K562 (cell line): ENCODE data around the gene IKZF4. TPM values are rescaled to one million over a fixed set of nuclear protein-coding genes. Genes with fewer than 3 reads are reported as not detected.

Source experiments
- ATAC-seq: fragments of 200-7000 bp; cut with Tn5 transposase; 3 replicates; pipeline ENCODE4 v1.9.1; 2020; ENCODE audit warnings: moderate library complexity
- BruUV-seq: library from RNA; stranded (reverse); fragments of 400-500 nt; replicated peaks from 2 replicates; lab custom pipeline; 2021; lab: Mats Ljungman, UMichigan
- CTCF ChIA-PET: fragments of 300-600 bp; formaldehyde crosslinking; extraction: SDS; loops from one replicate; lab custom pipeline; 2021; ENCODE audit warnings: low intra/inter-chr PET ratio; lab: Yijun Ruan, JAX
- POLR2A ChIA-PET: fragments of 300-600, 350-650 bp; sonication (Branson Sonifier 250); formaldehyde crosslinking; extraction: SDS; loops from one replicate; lab custom pipeline; 2021; ENCODE audit warnings: antibody characterized with exemption, inconsistent platforms; lab: Yijun Ruan, JAX
- DNase-seq, 4 experiments: peaks; one replicate each; pipeline versions ENCODE4 v3.0.0 to v3.0.0-alpha.2; 2011 to 2018; ENCODE audit warnings: low spot score in 3 of 4, mixed read lengths in 3 of 4; ENCODE audit errors: extremely low read depth in 1 of 4
- FAIRE-seq: peaks from 2 replicates; lab custom pipeline; 2011; peaks lifted over from hg19 to GRCh38; lab: Jason Lieb, UNC
- H2AFZ ChIP-seq: 2 replicates; pipeline ENCODE4 v1.6.0; 2011; ENCODE audit warnings: low read depth, low read length, control low read depth, inconsistent platforms
- H3K27ac ChIP-seq: fragments of 200-600 bp; 3 replicates; pipeline ENCODE4 v1.8.0; 2011; ENCODE audit warnings: low read depth, mild to moderate bottlenecking, control low read depth, inconsistent platforms, low read length, moderate library complexity, mixed read lengths; ENCODE audit errors: extremely low read depth
- H3K27me3 ChIP-seq, 2 experiments: fragments of 300-600 bp in 1 of 2; 2 replicates in 1 of 2; 3 replicates in 1 of 2; pipeline versions ENCODE4 v1.6.0 to v1.8.0; 2011; ENCODE audit warnings: inconsistent platforms in 2 of 2, low read length in 2 of 2, mild to moderate bottlenecking in 1 of 2, mixed read lengths in 1 of 2, moderate library complexity in 1 of 2; ENCODE audit not compliant: control insufficient read depth in 2 of 2, insufficient read depth in 2 of 2
- H3K36me3 ChIP-seq: fragments of 300-600 bp; 3 replicates; pipeline ENCODE4 v1.8.0; 2011; ENCODE audit warnings: mild to moderate bottlenecking, low read length, inconsistent platforms; ENCODE audit not compliant: control insufficient read depth, insufficient read depth
- H3K4me1 ChIP-seq, 2 experiments: fragments of 200-600 bp in 1 of 2; replicated peaks in 1 of 2; 2 replicates in 1 of 2; 3 replicates in 1 of 2; pipeline versions ENCODE4 v1.5.1 to v1.8.0; 2011; ENCODE audit warnings: inconsistent platforms in 2 of 2, low read length in 2 of 2, mild to moderate bottlenecking in 1 of 2, mixed read lengths in 1 of 2, moderate library complexity in 1 of 2; ENCODE audit not compliant: control insufficient read depth in 2 of 2, insufficient read depth in 2 of 2
- H3K4me2 ChIP-seq: 2 replicates; pipeline ENCODE4 v1.6.1; 2011; ENCODE audit warnings: low read length, control low read depth, inconsistent platforms, mixed read lengths; ENCODE audit not compliant: insufficient read depth
- H3K4me3 ChIP-seq: fragments of 200-600 bp; sonication (generic), shearing (Covaris generic); 2 replicates; pipeline ENCODE4 v1.5.1; 2016; ENCODE audit warnings: control low read depth, inconsistent platforms
- H3K79me2 ChIP-seq: fragments of 200-600 bp; 3 replicates; pipeline ENCODE4 v1.8.0; 2011; ENCODE audit warnings: low read length, inconsistent platforms; ENCODE audit not compliant: control insufficient read depth, insufficient read depth
- H3K9ac ChIP-seq, 2 experiments: 2 replicates each; pipeline versions ENCODE4 v1.6.0 to v1.6.1; 2011; ENCODE audit warnings: low read depth in 2 of 2, low read length in 2 of 2, control low read depth in 1 of 2, inconsistent platforms in 1 of 2, mild to moderate bottlenecking in 1 of 2, mixed read lengths in 1 of 2; ENCODE audit not compliant: insufficient read depth in 1 of 2
- H3K9me1 ChIP-seq: one replicate; pipeline ENCODE4 v1.6.0; 2011; ENCODE audit warnings: inconsistent platforms, mild to moderate bottlenecking, low read length, moderate library complexity; ENCODE audit not compliant: control insufficient read depth, insufficient read depth
- H3K9me3 ChIP-seq: replicated peaks from 2 replicates; pipeline ENCODE4 v1.5.1; 2011; ENCODE audit warnings: low read depth, low read length, inconsistent platforms; ENCODE audit not compliant: control insufficient read depth, insufficient read depth
- H4K20me1 ChIP-seq: replicated peaks from 2 replicates; pipeline ENCODE4 v1.6.1; 2011; ENCODE audit warnings: low read length, inconsistent platforms, mixed read lengths; ENCODE audit not compliant: control insufficient read depth, insufficient read depth
- ADNP ChIP-seq: fragments of 200-800 bp; sonication (Bioruptor generic); IDR thresholded peaks from 2 replicates; pipeline ENCODE4 v1.6.1; 2016; ENCODE audit warnings: missing genetic modification characterization, missing compliant biosample characterization
- ETV1 ChIP-seq: fragments of 450-650 bp; conservative IDR thresholded peaks from 2 replicates; pipeline ENCODE4 v1.6.1; 2016; ENCODE audit warnings: missing genetic modification characterization, control low read depth, low read depth, missing compliant biosample characterization
- FOXO4 ChIP-seq: fragments of 450-650 bp; formaldehyde crosslinking; IDR thresholded peaks from 2 replicates; pipeline ENCODE4 v1.4.0; 2020; ENCODE audit warnings: mild to moderate bottlenecking, moderate library complexity
- IRF1 ChIP-seq: sonication (generic); formaldehyde crosslinking; IDR thresholded peaks from 2 replicates; pipeline ENCODE4 v1.8.0; 2022; ENCODE audit warnings: missing genetic modification reagents, mild to moderate bottlenecking, borderline replicate concordance
- NBN ChIP-seq: fragments of 450-650 bp; IDR thresholded peaks from 2 replicates; pipeline ENCODE4 v1.6.1; 2016; ENCODE audit warnings: low read depth, mild to moderate bottlenecking
- SMARCA4 ChIP-seq: fragments of 450-650 bp; IDR thresholded peaks from 2 replicates; pipeline ENCODE4 v1.6.1; 2016
- TAF15 ChIP-seq: fragments of 200-400 bp; formaldehyde crosslinking; IDR thresholded peaks from 2 replicates; pipeline ENCODE4 v1.6.1; 2017; ENCODE audit warnings: mild to moderate bottlenecking, low read depth, low read length, moderate library complexity
- WGBS: fragments of 100-300 bp; shearing (Covaris generic); methylation state at CpG from one replicate; pipeline ENCODE4 v1.1.6; 2016; ENCODE audit warnings: low coverage, mixed read lengths; ENCODE audit not compliant: insufficient coverage; ENCODE audit errors: missing lambda C conversion rate; 5-methylcytosine and 5-hydroxymethylcytosine counted together
- in situ Hi-C: fragments of 300-500 bp; cut with MboI; formaldehyde crosslinking; loops from 4 replicates; pipeline ENCODE4 v1.15.0; 2018; ENCODE audit warnings: inconsistent platforms, mixed read lengths
- intact Hi-C: fragments of 100-400 bp; cut with micrococcal nuclease; formaldehyde crosslinking; loops from 2 replicates; pipeline ENCODE4 v1.14.2; 2022
- polyA plus RNA-seq, 8 experiments: library from polyadenylated mRNA; depleted of rRNA in 4 of 8; stranded (reverse) in 5 of 8; unstranded in 3 of 8; fragments of >200 nt; fragmentation: Nextera tagmentation in 2 of 8; fragmentation: Illumina TruSeq in 1 of 8; extraction: Ambion mirVana in 2 of 8; extraction: Trizol in 1 of 8; gene quantifications; 2 replicates each; pipeline versions ENCODE4 v1.2.1 to v1.2.3, GENCODE V29; 2011 to 2014; ENCODE audit warnings: inconsistent platforms in 1 of 8, missing spikeins in 1 of 8
- total RNA-seq, 7 experiments: library from RNA; depleted of rRNA in 6 of 7; stranded (reverse); fragments of >200 nt in 6 of 7; fragmentation: Illumina TruSeq in 2 of 7; extraction: Trizol in 2 of 7; gene quantifications; 2 replicates each; pipeline versions ENCODE4 v1.2.1 to v1.2.3, GENCODE V29; 2011 to 2021; ENCODE audit warnings: low replicate concordance in 1 of 7

The IKZF4 gene
- total and polyA plus RNA-seq, 9 of the 15 experiments (the other 6 are each of a cell fraction or from before 2014, with no cell fraction given), result 1.9 to 16.3 (median 3.6) TPM

DNA sequence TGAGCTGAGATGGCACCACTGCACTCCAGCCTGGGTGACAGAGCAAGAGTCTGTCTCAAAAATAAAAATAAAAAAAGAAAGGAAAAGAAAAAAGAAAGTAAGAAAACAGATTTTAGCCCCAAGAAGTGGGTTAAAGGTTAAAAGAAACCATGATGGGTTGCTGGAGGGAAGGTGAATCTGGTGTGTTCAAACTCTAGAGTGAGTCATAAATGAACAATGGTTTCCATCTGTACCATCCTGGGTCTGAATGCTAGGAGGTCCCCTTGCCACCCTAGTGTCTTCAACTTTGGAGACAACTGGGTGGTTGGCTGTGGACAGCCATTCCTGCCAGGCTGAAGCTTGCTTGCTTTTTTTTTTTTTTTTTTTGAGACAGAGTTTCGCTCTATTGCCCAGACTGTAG lies 19.3 kb downstream of the IKZF4 start:
- Histone ChIP-seq H3K79me2 (peaks cover 27% of the 10 kb centered on the region), H3K27ac (no peak overlapping the region), H3K9me1 (no peaks in the 10 kb centered on the region), H3K4me2 (no peak overlapping the region), H3K4me3 (no peak overlapping the region), H3K9ac (peak overlapping the region; percentile 31 to 60; a peak in 2 of 4 replicates), H2AFZ (no peak overlapping the region), H3K27me3 (no peaks in the 10 kb centered on the region), H3K9me3 (no peaks in the 10 kb centered on the region), H3K4me1 (peaks cover 3 to 22% of the 10 kb centered on the region in 2 experiments; a peak in 3 of 5 replicates), H4K20me1 (no peaks in the 10 kb centered on the region; the same call in 1 of the 2 replicates), H3K36me3 (peaks cover 57% of the 10 kb centered on the region)
- in situ Hi-C loops (no loop called here), intact Hi-C loops (loop anchor here (2.0 to 10.0 kb wide), 4 partner anchors 99 to 213 kb away; partner anchors contain the start of genes DNAJC14, NABP2, PYM1 and RNF41)
- no peak for TF ChIP-seq TAF15
- 0 out of 2 replicates have a peak, but pooled peaks have one; percentile 2 for TF ChIP-seq ADNP (tag)
- no peak for ATAC-seq
- no peak for DNase-seq
- FAIRE-seq, result no peak
- ChIA-PET POLR2A (interaction anchor here (1.0 to 1.9 kb wide), 7 partner anchors 11 to 301 kb away, joined by 3 to 6 read pairs (median 4); partner anchors contain the start of gene SUOX), CTCF (interaction anchor here (2.1 to 2.3 kb wide), 2 partner anchors 44 to 301 kb away, joined by 10 to 20 read pairs; partner anchors contain the start of gene SUOX)
- BruUV-seq, result no TSS peak
- WGBS, result no CpG with 5 or more reads among the region's 1 CpG

GRCh38 chr12:56040963-56041551 lies 20.2 kb downstream of the IKZF4 start:
- H3K79me2 ChIP-seq, result peaks cover 27% of the 10 kb centered on the region
- 14% methylated on average over 14 of the region's 14 CpGs for WGBS
- H3K27me3 ChIP-seq, result no peaks in the 10 kb centered on the region
- H3K9me1 ChIP-seq, result no peaks in the 10 kb centered on the region
- in situ Hi-C loops, result no loop called here
- H3K4me3 ChIP-seq, result peak overlapping the region; percentile 38
- H3K4me1 ChIP-seq, result peaks cover 6 to 22% of the 10 kb centered on the region in 2 experiments; a peak in 3 of 5 replicates
- H4K20me1 ChIP-seq, result no peaks in the 10 kb centered on the region; the same call in 1 of the 2 replicates
- FAIRE-seq (no peak), ATAC-seq (peak; percentile 23), DNase-seq (no peak)
- H2AFZ ChIP-seq, result peak overlapping the region; percentile 90
- intact Hi-C loops, result loop anchor here (1.0 to 10.0 kb wide), 6 partner anchors 44 to 303 kb away; partner anchors contain the start of genes DNAJC14, NABP2, PYM1 and RNF41
- peaks cover 54% of the 10 kb centered on the region for H3K36me3 ChIP-seq
- H3K9me3 ChIP-seq, result no peaks in the 10 kb centered on the region
- BruUV-seq, result TSS peak; percentile 94
- peak overlapping the region in 1 of 2 experiments; percentile 60; a peak in 2 of 4 replicates for H3K9ac ChIP-seq
- POLR2A ChIA-PET, result interaction anchor here (0.6 to 1.6 kb wide), 11 partner anchors 12 to 302 kb away, joined by 3 to 5 read pairs (median 3); partner anchors contain the start of genes ORMDL2, SARNP and SUOX
- H3K4me2 ChIP-seq, result peak overlapping the region; percentile 93
- H3K27ac ChIP-seq, result peak overlapping the region; percentile 74
- CTCF ChIA-PET, result interaction anchor here (2.1 to 2.3 kb wide), 2 partner anchors 45 to 302 kb away, joined by 10 to 20 read pairs; partner anchors contain the start of gene SUOX
- no peak for TF ChIP-seq FOXO4 (CRISPR knock-in tag)
- TF ChIP-seq ADNP (tag), result 0 out of 2 replicates have a peak, but pooled peaks have one; percentile 61
- no peak for TF ChIP-seq ETV1
- TF ChIP-seq SMARCA4, result 0 out of 2 replicates have a peak, but pooled peaks have one; percentile 10
- TF ChIP-seq IRF1 (CRISPR knock-in tag), result no peak
- peak; percentile 7; the same call in 1 of the 2 replicates for TF ChIP-seq NBN
